AG10803 (cell line): ENCODE results near the gene B3GALNT2.

Experiments used
- DNase-seq: peaks from one replicate; pipeline ENCODE4 v3.0.0; 2010; ENCODE audit warnings: low read depth
- H3K4me3 ChIP-seq: 2 replicates; pipeline ENCODE4 v1.5.1; 2011; ENCODE audit warnings: mild to moderate bottlenecking, low read length, control low read depth
- TF ChIP-seq, protein P1 (sequence below): conservative IDR thresholded peaks from 2 replicates; pipeline ENCODE4 v1.5.1; 2011; ENCODE audit warnings: mild to moderate bottlenecking, low read length, control low read depth, inconsistent platforms

Gene B3GALNT2

DNA sequence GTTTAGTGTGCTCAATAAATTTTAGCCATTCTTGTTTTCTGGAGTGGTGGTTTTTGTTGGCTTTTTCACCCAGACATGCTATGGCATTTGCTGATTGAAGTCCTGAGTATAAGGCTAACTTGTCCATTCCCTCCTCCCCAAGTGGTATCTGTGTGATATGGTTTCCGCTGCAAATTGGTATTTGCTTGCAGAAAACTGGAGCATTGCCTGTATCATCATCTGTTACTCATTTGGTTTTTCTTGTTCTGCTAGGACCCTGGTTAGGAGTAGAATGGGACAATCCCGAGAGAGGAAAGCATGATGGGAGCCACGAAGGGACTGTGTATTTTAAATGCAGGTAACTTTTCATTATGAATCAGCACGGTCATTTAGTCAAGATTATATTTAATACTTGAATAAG lies 103.0 kb downstream of the B3GALNT2 start:
- TF ChIP-seq, protein P1, sequence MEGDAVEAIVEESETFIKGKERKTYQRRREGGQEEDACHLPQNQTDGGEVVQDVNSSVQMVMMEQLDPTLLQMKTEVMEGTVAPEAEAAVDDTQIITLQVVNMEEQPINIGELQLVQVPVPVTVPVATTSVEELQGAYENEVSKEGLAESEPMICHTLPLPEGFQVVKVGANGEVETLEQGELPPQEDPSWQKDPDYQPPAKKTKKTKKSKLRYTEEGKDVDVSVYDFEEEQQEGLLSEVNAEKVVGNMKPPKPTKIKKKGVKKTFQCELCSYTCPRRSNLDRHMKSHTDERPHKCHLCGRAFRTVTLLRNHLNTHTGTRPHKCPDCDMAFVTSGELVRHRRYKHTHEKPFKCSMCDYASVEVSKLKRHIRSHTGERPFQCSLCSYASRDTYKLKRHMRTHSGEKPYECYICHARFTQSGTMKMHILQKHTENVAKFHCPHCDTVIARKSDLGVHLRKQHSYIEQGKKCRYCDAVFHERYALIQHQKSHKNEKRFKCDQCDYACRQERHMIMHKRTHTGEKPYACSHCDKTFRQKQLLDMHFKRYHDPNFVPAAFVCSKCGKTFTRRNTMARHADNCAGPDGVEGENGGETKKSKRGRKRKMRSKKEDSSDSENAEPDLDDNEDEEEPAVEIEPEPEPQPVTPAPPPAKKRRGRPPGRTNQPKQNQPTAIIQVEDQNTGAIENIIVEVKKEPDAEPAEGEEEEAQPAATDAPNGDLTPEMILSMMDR, result no peak
- H3K4me3 ChIP-seq, result no peak overlapping the region
- peak; percentile 58 for DNase-seq
